Activated CD8-positive, alpha-beta memory T cell treated with anti-CD3 and anti-CD28 coated beads for 1 hour (primary cell): ENCODE measurements around the gene CTSZ.
"Not testable (repeated sequence)": the region's sequence is repeated elsewhere in the genome, so short reads cannot be mapped to it uniquely, and the experiment has no call there.

Experiments used
- DNase-seq, 2 donors: peaks; one replicate each; pipeline ENCODE4 v3.0.0-alpha.2; 2020; ENCODE audit warnings: low read depth in 1 of 2; ENCODE audit errors: extremely low read depth in 1 of 2

Gene CTSZ

GRCh38 chr20:59001068-59001448, 6.0 kb downstream of the CTSZ start:
- no peak for DNase-seq

DNA sequence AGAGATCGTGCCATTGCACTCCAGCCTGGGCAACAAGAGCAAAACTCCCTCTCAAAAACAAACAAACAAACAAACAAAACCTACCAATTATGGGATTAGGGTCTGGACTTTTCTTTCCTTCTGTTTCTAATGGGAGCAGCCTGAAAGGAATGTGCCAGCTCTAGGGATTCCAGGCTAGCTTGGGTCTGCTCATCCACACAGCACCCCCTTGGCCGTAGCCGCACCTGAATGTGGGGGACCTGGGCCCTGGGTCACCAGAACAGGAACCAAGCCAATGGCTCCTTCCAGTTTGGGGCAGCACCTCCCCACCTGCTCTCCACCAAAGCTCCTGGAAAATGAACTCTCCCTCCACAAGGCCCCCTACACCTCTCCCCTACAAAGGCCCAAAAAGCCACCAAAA, 6.7 kb downstream of the CTSZ start:
- DNase-seq: no peak

DNA sequence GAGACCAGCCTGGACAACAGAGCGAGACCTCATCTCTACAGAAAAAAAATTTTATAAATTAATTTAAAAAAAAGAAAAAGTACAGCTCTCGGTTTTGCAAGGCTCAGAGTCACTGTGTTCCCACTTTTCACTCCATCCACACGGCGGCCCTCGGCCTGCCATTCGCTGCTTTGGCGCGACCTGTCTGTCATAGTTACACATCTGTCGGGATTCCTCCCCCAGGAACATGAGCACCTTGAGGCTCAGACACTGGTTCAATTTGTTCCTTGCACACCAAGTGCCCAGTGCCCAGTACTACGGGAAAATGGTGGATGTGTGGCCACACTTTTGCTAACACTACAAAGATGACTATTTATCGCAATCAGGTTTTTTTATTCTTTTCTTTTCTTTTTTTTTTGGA, 8.4 kb downstream of the CTSZ start:
- DNase-seq: no peak

DNA sequence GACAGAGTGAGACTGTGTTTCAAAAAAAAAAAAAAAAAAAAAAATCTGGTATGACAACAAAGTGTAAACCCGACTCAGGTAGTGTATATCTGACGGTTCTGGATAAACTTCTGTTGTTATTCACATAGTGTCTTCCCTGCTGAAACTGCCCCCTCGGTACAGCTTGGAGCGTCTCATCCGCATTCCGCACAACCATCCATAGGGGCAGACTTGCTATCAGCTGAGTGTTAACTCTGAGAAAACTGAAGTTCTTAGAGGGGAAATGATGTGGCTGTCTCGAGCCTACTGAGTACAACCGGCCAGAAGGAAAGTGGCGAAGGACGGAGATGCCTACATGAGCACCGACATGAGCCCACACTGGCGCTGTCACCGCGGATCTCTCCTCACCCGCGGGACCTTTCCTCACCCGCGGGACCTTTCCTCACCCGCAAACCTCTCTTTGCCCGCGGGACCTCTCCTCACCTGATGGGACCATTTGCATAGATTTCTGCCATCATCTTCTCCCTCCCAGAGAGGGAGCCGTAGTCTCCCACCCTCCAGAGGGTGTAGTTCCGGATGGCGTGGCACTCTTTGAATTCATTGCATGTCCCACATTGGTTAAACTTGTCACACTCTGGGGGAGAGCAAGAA, 9.8 kb downstream of the CTSZ start:
- no peak for DNase-seq

DNA sequence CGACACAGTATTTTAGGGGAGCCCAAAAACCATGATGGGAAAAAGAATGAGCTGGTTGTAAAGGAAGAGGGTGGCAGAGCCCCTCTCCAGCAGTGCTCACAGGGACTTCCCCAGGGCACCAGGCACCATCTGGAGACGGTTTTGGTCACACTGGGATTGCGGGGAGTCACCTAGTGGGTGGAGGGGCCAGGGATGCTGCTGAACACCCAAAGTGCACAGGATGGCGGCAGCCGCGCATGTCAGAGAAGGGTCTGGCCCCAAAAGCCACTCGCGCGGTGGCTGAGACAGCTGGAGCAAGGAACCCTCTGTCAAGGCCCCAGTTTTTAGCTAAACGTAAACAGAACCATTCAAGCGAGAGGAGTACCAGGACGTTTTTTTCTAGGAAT, 10.8 kb downstream of the CTSZ start:
- DNase-seq: no peak

DNA sequence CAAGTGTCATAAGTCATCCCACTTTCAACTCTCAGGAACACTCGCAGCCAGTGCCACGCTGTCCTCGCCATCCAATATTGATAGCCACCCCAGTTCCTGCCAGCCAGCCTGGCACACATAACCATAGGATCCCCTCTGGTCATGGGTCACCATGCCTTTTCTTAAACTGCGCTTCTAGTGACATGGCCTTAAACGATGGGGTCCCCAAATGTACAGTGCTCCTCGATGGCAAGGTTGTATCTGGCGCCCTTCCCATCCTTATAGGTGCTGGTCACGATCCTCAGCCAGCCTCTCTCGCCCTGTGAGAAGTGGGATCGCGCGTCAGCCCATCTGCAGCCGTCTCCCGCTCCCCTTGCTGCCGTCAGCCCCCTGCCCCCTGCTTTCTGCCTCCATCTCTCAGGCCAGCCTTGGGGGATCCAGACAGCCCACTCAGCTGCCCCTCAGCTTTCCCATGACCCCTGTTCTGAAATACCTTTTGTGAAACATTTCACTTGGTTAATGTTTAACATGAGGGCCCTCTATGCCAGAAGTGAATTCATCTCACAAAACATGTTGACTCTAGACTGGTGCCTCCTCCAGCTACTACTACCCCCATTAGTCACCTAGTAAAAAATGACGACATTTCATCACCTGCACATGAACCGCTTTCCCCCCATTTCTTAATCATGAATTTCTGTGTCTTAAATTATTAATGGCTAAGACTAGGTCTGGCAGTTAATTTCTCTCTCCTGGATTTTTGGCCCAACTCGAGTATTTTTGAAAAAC, 11.4 kb downstream of the CTSZ start:
- no peak for DNase-seq

- no peak for DNase-seq
Observed at GRCh38 chr20:58994390-58995159, 12.5 kb downstream of the CTSZ start.

- DNase-seq: no peak
Observed at GRCh38 chr20:58993332-58994248, 13.5 kb downstream of the CTSZ start.

DNA sequence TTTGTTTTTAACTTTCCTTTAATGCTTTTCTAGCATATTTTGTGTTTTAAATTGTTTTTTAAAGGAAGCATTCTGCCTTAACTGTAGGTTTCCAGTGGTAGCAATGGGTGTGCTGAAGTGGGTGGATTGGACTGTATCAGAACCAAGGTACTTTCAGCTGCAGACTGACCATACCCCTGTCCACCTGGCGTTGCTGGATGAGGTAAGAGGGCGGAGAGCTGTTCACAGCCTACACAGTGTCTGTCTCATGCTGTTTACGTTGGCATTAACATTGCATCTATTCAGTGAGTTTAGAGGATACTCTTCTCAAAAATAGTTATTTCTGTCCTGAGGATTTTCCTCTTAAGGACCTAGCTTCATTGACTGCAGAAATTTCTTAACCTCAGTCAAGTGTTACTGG, 14.1 kb downstream of the CTSZ start:
- DNase-seq: no peak

DNA sequence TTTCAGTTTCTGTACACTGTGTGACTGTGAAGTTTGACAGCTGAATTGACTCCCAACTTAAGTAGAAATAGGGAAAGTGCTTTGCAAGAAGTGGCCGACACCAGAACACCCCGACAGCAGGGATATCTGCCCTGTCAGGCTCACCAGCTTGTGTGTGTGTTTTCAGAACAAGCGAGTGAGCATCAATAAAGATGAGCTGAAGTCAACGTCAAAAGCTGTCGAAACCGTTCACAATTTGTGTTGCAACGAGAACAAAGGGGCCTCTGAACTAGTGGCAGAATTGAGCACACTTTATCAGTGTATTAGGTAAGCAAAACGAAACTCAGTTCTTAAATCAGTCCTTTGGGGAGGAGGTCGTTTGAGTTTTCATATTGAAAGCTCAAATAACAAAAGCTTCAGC, 15.3 kb downstream of the CTSZ start:
- DNase-seq: no peak

GRCh38 chr20:58990651-58991445, 16.2 kb downstream of the CTSZ start:
- DNase-seq: no peak

DNA sequence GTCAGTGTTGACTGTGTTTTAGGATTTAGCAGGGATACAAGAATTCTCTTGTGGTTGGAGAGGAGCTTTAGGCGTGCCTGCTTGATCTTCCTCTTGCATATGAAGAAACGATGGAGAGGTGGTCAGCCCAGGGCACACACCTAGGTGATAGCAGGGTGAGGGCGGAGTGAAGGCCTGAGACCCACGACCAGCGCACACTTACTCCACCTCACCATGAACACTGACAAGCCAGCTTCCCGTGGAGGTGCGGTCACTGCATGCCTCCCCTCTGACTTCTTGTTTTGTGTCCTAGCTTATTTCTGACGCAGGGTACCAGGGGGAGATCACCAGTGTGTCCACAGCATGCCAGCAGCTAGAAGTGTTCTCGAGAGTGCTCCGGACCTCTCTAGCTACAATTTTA, 17.9 kb downstream of the CTSZ start:
- no peak for DNase-seq

GRCh38 chr20:58988565-58988882, 18.5 kb downstream of the CTSZ start:
- DNase-seq: no peak

GRCh38 chr20:58987790-58988564, 19.1 kb downstream of the CTSZ start:
- no peak for DNase-seq

GRCh38 chr20:58986968-58987517, 20.0 kb downstream of the CTSZ start:
- no peak for DNase-seq

GRCh38 chr20:58986286-58986967, 20.6 kb downstream of the CTSZ start:
- no peak for DNase-seq

- no peak for DNase-seq
Observed at GRCh38 chr20:58985656-58986055, 21.4 kb downstream of the CTSZ start.

DNA sequence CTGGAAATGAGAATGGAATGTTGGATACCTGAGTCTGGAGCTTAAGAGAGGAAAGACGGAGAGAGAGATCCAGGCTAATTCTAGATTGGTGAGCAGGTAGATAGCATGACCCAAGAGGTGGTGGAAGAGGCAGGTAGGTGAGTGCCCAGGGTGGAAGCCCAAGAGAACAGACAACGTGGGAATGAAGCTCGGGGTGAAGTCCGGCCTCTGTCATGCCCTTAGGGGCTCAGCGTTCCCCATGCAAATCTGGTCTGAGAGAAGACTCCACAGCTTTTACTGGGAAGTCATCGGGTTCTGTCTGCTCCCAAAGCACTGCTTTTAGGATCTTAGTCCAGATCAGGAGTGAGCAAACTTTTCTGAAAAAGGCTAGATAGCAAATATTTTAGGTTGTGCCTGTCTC, 22.4 kb downstream of the CTSZ start:
- no peak for DNase-seq

GRCh38 chr20:58983115-58983468, 24.0 kb downstream of the CTSZ start:
- not testable (repeated sequence) for DNase-seq
